HG02610 (cell line): ENCODE results near the gene NUBPL.
"Not testable (repeated sequence)": the region's sequence is repeated elsewhere in the genome, so short reads cannot be mapped to it uniquely, and the experiment has no call there.

Experiments used
- ATAC-seq: cut with Tn5 transposase; IDR thresholded peaks from one replicate; pipeline ENCODE4 v1.9.1; 2021; ENCODE audit warnings: mild to moderate bottlenecking, moderate library complexity; ENCODE audit not compliant: unreplicated experiment

The NUBPL gene

DNA sequence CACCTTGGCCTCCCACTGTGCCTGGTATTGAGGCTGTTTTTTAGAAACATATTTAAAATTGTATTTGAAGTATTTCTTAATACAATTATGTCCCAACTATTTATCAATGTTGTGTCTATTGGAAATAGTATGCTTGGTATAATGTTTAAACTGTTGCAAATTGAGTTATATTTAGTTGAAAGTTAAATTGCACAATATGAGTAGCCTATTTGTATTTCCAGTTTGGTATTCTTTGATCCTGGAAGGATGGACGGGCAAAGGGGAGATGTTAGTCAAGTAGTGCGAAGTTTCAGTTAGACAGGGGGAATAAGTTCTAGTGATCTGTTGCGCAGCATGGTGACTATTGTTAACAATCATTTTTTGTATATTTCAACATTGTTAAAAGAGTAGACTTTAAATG is 111.5 kb downstream of the NUBPL start:
- ATAC-seq, result no peak

DNA sequence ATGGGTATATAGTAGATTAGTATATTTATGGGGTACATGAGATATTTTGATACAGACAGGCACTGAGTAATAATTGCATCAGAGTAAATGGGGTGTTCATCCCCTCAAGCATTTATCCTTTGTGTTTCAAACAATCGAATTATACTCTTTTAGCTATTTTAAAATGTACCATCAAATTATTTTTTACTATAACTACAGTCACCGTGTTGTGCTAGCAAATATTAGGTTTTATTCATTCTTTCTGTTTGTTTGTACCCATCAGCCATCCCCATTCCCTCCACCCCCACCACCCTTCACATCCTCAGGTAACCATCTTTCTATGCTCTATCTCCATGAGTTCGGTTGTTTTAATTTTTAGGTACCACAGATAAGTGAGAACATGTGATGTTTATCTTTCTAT is 115.8 kb downstream of the NUBPL start:
- ATAC-seq, result no peak

DNA sequence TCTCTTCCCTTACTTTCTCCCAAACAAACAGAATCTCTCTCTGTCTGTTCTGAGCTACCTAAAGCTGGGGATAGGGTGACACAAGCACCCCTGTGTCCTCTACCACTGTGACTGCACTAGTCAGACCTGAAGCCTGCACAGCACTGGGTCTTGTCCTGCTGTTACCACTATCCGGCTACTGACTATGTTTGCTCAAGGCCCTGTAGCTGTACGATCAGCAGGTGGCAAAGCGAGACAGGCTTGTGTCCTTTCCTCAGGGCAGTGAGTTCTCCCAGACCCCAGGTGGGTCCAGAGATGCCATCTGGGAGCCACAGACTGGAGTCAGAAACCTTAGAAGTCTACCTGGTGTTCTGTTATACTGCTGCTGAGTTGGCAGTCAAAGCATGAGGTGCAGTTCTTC is 116.4 kb downstream of the NUBPL start:
- ATAC-seq, result no peak

DNA sequence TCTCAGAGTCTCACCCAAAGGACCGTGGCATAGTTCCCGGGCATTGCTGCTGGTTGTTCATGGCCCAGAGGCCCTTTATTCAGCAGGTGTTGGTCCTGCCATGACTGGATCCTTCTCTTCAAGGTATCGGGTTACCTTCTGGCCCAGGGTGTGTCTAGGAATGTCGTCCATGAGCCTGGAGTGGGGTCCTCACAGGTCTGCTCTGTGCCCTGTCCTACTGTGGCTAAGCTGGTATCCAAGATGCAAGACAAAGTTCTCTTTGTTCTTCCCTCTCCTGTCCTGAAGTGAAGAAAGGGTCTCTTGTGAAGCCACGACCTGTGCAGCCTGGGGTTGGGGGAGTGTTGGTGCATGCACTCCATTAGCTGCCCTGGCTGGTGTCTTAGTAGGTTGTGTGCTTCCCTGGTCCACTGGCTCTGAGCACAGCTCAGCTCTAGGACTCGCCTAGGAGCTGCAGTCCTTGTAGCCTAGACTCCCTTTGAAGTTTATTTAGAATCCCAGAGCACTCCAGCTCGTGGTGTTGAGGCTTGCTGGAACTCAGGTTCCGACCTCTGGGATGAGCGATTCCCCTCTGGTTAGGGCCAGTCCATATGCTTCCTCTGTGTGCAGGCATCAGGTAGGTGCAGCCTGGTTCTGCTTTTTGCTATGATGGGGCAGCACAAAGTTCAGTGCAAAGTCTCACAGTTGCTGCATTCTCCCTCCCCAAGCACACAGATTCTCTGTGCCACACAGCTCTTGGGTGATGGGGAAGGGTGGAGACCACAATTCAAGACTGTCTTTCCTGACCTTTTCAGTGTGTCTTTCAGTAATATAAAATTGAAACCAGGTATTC is 117.4 kb downstream of the NUBPL start:
- no peak for ATAC-seq

DNA sequence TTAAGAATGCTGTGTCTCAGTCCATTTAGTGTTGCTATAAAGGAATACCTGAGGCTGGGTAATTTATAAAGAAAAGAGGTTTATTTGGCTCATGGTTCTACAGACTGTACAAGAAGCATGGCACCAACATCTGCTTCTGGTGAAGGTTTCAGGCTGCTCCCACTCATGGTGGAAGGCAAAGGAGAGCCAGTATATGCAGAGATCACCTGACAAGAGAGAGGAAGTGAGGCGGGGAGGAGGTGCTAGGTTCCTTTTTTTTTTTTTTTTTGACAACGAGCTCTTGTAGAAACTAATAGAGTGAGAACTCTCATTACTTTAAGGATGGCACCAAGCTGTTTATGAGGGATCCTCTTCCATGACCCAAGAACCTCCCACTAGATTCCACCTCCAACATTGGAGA is 121.6 kb downstream of the NUBPL start:
- ATAC-seq, result no peak

DNA sequence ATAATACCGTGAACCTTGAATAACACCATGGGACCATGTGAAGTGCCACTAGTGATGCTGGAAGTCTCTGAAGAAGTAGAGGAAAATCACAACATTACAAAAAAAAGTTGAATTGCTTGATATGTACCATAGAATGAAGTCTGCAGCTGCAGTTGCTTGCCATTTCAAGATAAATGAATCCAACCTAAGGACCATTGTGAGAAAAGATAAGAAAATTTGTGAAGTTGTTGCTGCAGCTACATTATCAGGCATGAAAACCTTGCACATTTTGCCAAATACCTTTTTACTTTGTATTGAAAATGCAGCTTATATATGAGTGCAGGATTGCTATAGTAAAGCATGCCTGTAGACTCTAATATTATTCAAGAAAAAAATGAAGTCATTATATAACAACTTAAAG is 126.5 kb downstream of the NUBPL start:
- no peak for ATAC-seq

DNA sequence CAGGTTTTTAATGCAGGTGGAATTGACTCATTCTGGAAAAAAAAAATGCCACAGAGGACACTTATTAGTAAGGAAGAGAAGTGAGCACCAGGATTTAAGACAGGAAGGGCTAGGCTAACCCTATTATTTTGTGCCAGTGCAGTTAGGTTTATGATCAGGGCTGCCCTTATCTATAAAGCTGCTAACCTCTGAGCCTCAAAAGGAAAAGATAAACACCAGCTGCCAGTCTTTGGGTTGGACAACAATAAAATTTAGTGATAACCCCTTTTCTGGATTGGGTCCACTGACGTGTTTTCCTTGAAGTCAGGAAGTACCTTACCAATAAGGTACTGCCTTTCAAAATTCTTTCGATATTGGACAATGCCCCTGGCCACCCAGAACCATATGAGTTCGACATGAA is 128.9 kb downstream of the NUBPL start:
- no peak for ATAC-seq

DNA sequence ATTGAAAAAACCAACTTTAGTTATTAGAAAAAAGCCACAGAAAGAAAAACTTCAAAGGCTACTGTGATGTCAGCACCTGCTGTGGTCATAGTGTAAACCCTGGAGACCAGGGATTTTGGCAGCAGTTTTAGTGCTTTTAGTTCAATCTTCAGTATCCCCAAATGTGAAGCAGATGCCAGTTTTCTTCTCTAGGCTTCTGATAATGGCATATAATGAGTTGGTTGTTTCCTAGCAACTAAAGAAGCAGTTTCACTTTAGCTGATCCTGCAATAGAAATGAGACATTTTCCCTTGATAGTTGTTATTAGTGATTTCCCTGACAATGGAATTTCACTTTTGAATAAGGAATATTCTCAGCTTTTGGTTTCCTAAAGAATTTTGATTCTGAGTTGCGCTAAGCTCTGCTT is 131.2 kb downstream of the NUBPL start:
- ATAC-seq, result no peak

DNA sequence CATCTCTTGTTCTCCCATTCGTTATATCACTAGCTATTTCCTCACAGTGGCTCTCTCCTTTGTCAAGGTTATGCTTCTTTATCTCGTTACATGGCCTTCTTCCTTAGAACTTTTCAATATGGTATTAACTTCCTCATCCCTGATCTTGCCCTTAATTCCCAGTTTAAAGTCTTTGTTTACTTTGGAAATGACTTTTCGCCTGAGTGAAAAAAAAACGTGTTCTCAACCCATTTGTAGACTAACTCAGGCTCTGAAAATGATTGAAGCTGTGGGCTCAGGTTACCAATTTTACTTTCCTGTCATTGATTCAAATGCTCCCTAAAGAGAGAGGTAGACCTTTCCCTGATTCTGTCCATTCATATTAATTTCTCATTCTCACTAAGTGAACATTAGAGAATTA is 135.2 kb downstream of the NUBPL start:
- no peak for ATAC-seq

DNA sequence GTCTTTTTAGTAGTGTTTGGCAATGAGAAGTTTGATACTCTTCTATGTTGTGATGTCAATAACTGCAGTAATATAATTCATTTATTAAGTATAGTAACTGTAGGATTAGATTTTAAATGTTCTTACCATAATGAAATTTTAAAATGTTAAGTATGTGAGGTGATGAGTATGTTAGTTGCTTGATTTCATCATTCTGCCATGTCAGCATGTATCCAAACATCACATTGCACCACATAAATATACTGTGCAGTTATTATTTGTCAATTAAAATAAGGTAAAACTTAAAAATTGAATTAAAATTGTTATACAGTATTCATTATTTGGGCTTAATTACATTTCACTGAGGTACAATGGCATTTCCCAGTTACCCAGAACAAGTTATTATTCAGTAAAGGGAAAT is 138.6 kb downstream of the NUBPL start:
- no peak for ATAC-seq

DNA sequence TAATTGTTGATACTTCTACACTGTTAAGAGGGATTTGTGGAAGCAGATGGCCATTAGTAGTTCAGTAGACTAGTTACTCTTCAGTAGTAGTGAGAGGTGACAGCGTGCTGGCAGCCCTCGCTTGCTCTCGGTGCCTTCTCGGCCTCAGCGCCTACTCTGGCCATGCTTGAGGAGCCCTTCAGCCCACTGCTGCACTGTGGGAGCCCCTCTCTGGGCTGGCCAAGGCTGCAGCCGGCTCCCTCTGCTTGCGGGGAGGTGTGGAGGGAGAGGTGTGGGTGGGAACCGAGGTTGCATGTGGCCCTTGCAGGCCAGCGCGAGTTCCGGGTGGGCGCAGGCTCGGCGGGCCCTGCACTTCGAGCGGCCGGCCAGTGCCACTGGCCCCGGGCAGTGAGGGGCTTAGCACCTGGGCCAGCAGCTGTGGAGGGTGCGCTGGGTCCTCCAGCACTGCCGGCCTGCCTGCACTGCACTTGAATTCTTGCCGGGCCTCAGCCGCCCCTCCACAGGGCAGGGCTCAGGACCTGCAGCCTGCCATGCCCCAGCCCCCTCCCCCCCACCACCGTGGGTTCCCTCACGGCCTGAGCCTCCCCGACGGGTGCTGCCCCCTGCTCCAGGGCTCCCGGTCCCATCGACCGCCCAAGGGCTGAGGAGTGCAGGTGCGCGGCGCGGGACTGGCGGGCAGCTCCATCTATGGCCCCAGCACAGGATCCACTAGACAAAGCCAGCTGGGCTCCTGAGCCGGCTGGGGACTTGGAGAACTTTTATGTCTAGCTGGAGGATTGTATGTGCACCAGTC is 139.3 kb downstream of the NUBPL start:
- no peak for ATAC-seq

DNA sequence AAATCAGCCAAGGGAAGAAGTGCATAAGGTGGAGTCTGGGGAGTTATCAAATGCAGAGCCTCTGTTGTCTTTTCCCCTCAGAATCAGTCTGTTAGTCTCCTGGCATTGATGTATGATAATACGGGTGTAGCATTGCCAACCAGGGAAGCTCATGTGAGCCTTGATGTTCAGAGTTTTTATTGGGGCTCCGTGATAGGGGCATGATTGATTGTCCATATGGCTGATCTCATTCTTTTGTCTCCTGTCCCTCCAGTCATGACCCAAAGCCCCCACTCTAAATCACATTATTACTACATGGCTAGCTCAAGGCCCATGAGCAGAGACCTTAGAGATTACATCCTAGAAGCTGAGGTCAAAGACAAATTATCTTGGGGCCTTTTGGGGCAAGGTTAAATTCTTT is 140.9 kb downstream of the NUBPL start:
- ATAC-seq, result no peak

DNA sequence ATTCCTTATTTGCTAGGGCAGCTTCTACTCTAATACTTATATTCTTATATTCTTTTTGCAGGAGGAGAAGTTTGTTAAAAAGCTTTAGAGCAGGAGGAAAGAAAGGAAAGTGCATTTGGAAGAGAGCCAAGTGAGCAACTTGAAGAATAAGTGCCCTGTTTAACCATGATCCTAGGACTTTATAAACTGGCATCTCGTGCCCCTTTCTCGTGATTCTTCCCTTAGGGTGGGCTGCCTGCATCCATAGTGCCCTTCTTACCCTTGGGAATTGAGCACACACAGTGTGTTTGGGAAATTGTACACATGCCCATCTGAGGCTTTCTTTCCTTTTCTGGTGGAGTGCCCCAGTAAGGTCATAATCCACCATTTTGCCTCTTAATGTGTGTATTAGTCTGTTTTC is 141.9 kb downstream of the NUBPL start:
- no peak for ATAC-seq

DNA sequence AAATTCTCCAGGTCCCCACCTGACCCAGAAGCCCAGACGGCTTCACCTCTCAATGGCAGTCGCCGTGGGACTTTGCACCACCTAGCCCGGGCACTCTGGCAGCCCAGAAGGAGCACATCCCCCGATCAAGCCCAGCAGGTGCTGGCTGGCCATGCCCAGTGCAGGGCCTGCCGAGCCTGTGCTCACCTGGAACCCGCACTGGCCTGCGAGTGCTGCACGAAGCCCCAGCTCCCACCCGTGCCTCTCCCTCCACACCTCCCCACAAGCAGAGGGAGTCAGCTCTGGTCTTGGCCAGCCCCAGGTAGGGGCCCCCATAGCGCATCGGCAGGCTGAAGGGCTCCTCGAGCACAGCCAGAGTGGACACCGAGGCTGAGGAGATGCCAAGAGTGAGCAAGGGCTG is 144.5 kb downstream of the NUBPL start:
- ATAC-seq, result no peak

DNA sequence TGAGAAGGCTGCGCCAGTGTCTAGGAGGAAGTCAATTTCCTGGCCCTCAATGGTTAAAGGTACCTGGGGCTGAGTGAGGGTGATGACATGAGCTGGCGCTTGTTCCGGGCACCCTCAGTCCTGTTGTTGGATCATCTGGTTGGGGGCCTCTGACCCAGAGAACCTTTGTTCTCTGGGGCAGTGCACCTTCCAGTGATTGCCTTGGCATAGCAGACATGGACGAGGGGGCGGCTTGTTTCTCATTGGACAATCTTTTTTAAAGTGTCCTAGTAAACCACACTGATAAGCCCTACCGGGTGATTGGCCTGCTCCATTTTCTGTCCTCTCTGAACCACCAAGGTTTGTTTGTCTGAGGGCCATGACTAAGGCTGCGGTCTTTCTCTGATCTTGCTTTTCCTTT is 147.5 kb downstream of the NUBPL start:
- not testable (repeated sequence) for ATAC-seq

DNA sequence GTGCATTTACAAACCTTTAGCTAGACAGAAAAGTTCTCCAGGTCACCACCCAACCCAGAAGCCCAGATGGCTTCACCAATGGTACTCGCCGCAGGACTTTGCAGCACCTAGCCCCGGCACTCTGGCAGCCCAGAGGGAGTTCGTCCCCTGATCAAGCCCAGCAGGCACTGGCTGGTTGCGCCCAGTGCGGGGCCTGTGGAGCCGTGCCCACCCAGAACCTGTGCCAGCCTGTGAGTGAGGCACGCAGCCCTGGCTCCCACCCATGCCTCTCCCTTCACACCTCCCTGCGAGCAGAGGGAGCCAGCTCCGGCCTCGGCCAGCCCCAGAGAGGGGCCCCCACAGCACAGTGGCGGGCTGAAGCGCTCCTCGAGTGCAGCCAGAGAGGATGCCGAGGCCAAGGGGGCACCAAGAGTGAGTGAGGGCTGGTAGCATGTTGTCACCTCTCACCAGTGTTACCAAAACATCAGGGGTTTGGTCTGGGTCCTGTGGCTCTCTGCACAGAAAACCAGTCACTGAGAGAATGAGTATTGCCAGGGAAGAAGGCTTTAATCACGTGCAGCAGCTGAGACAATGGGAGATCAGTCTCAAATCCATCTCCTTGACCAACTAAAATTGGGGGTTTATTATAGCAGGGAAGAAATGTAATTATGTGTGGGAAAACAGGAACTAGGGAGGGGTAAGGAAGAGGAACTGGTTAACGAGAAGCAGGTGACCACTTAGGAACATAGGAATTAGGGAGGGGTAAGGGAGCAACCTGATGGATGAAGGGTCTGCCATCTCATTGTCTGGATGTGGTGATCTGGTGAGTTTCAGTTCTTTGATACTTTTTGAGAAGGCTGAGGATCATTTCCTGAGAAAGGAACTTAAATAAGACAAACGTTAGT is 151.3 kb downstream of the NUBPL start:
- no peak for ATAC-seq

DNA sequence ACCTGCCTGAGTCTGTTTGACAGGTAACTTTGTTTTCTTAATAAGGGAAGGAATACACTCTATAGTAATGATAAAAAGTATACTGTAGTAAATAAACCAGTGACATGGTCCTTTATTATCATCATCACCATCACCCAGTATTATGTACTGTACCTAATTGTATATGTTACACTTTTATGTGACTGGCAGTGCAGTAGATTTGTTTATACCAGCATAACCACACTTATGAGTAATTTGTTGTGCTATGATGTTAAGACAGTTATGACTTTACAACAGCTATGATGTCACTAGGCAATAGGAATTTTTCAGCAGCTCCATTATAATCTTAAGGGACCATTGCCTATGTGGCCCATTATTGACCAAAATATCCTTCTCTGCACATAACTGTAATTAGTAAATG is 155.0 kb downstream of the NUBPL start:
- ATAC-seq, result no peak

DNA sequence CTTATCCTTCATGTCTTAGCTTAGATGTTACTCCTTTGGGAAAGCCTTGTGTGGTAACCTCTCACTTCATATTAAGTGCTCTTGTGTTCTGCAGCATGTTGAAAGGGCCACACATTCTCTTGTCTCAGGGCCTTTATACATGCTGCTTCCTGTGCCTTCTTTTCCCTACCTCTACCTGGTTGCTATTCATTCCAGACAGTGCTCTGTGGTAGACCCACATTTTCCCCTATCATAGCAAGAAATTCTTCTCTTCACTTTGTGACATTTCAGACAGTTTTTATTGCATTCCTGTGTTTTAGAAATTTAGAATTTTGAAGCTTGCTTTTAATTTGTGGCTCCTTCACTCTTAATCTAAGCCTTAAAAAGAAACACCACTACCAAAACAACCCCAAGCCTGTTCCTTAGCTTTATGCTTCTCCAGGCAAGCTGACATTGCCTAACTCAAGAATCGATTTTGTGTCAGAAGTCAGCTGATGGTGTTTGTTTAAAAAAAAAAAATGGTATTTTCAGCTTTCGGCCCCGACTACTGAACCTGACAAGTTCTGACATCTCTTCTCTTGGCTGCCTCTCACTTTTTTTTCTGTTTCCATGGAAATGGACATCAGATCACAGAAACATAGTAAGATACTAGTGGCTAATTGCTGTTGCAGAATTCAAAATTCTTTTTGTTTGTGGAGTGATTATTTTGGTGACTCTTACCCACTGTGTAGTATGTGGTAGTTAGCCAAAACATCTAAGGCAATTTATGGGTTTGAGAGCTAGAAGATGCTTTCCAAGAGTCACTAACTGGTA is 156.3 kb downstream of the NUBPL start:
- no peak for ATAC-seq

DNA sequence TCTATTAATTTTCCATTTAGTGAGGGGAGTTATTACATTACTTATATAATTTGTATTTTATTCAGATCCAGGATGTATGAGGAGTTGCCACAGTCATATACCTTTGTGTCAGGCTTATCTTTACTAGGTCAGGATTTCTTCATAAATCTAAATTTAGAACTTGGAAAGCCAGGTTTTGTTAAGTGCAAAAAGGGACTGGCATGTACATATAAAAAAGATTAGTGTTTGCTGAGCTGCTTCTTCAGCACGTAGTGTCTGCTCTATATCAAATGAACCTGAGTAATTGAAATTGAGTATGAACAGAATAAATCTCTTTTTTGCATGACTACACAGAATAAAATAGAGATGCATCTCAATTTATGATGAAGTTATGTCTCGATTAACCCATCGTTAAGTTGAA is 157.4 kb downstream of the NUBPL start:
- no peak for ATAC-seq

DNA sequence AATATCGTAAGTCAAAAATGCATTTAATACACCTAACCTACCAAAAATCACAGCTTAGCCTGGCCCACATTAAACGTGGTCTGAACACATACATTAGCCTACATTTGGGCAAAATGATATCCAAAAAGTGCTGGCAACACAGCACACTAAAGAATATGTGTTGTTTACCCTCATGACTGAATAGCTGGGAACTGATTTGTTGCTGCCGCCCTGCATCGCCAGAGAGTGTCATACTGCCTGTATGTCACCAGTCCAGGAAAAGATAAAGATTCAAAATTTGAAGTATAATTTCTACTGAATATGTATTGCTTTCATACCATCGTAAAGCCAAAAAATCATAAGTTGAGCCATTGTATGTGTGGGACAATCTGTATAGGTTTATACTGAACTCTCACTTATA is 157.8 kb downstream of the NUBPL start:
- ATAC-seq, result no peak

DNA sequence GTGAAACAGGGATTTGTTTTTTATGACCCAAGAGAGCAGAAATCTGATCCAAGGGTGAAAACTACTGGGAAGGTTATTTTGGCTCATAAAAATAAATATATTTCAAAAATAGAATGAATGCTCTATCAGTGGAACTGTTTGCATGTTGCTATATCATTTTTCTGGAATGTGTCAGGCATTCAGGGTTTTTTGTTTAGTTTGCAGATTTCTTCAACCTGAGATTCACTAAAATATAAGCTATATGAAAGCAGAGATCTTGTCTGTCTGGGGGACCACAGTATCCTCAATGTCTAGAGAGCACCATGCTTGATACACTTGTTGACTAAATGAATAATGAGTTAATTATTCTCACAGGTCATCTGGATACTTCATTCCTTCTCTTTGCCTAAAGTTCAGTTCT is 165.1 kb downstream of the NUBPL start:
- ATAC-seq, result no peak
